H9 (cell line): Measurements from ENCODE around the gene ADAMTS16. TPM values are rescaled to one million over a fixed set of nuclear protein-coding genes. Genes with fewer than 3 reads are reported as not detected.

Experiments
- DNase-seq: peaks from one replicate; pipeline ENCODE4 v3.0.0-alpha.2; 2017
- H2AFZ ChIP-seq: one replicate; pipeline ENCODE4 v1.6.1; 2013; ENCODE audit warnings: mild to moderate bottlenecking, low read length, control low read depth, moderate library complexity
- H2AK5ac ChIP-seq: 2 replicates; pipeline ENCODE4 v1.6.1; 2013; ENCODE audit warnings: low read length, control low read depth, mixed read lengths; ENCODE audit not compliant: insufficient read length
- H2BK120ac ChIP-seq: one replicate; pipeline ENCODE4 v1.6.1; 2013; ENCODE audit warnings: low read depth, mild to moderate bottlenecking, low read length, control low read depth, inconsistent platforms; ENCODE audit not compliant: poor library complexity, severe bottlenecking
- H2BK12ac ChIP-seq: 2 replicates; pipeline ENCODE4 v1.6.1; 2013; ENCODE audit warnings: low read length, control low read depth, mixed read lengths, low read depth; ENCODE audit not compliant: insufficient read length
- H2BK15ac ChIP-seq: 2 replicates; pipeline ENCODE4 v1.6.1; 2013; ENCODE audit warnings: low read depth, low read length, control low read depth
- H2BK20ac ChIP-seq: one replicate; pipeline ENCODE4 v1.6.1; 2013; ENCODE audit warnings: low read depth, mild to moderate bottlenecking, low read length, control low read depth, inconsistent platforms; ENCODE audit not compliant: poor library complexity, severe bottlenecking
- H2BK5ac ChIP-seq: 2 replicates; pipeline ENCODE4 v1.6.1; 2013; ENCODE audit warnings: low read length, control low read depth, mixed read lengths; ENCODE audit not compliant: insufficient read length
- H3K14ac ChIP-seq: 2 replicates; pipeline ENCODE4 v1.6.1; 2013; ENCODE audit warnings: low read length, control low read depth; ENCODE audit not compliant: insufficient read depth
- H3K18ac ChIP-seq: 2 replicates; pipeline ENCODE4 v1.6.1; 2013; ENCODE audit warnings: low read depth, mild to moderate bottlenecking, mixed read lengths, low read length, control low read depth; ENCODE audit not compliant: insufficient read length
- H3K23ac ChIP-seq: 2 replicates; pipeline ENCODE4 v1.6.1; 2013; ENCODE audit warnings: low read length, control low read depth, mixed read lengths, low read depth; ENCODE audit not compliant: insufficient read length
- H3K23me2 ChIP-seq: 2 replicates; pipeline ENCODE4 v1.6.1; 2013; ENCODE audit warnings: low read depth, mild to moderate bottlenecking, mixed read lengths, low read length, control low read depth; ENCODE audit not compliant: insufficient read length, poor library complexity, severe bottlenecking
- H3K27ac ChIP-seq: 2 replicates; pipeline ENCODE4 v1.5.1; 2013; ENCODE audit warnings: low read length, control low read depth, mixed read lengths, low read depth; ENCODE audit not compliant: insufficient read length
- H3K27me3 ChIP-seq: 2 replicates; pipeline ENCODE4 v1.6.1; 2013; ENCODE audit warnings: low read length, control low read depth, inconsistent platforms; ENCODE audit not compliant: insufficient read depth
- H3K4ac ChIP-seq: 2 replicates; pipeline ENCODE4 v1.6.1; 2013; ENCODE audit warnings: low read depth, mild to moderate bottlenecking, control low read depth, inconsistent platforms, low read length, moderate library complexity
- H3K4me1 ChIP-seq: 2 replicates; pipeline ENCODE4 v1.6.1; 2013; ENCODE audit warnings: low read length, control low read depth, inconsistent platforms; ENCODE audit not compliant: insufficient read depth
- H3K4me2 ChIP-seq: 2 replicates; pipeline ENCODE4 v1.6.1; 2013; ENCODE audit warnings: low read length, control low read depth, mixed read lengths; ENCODE audit not compliant: insufficient read length, insufficient read depth
- H3K56ac ChIP-seq: 2 replicates; pipeline ENCODE4 v1.6.1; 2013; ENCODE audit warnings: low read depth, mild to moderate bottlenecking, mixed read lengths, low read length, control low read depth; ENCODE audit not compliant: insufficient read length
- H3K79me1 ChIP-seq: 2 replicates; pipeline ENCODE4 v1.6.1; 2013; ENCODE audit warnings: low read depth, mild to moderate bottlenecking, moderate library complexity, low read length, control low read depth, inconsistent platforms; ENCODE audit not compliant: insufficient read depth, poor library complexity, severe bottlenecking
- H3K79me2 ChIP-seq: 2 replicates; pipeline ENCODE4 v1.6.1; 2013; ENCODE audit warnings: low read length, control low read depth, inconsistent platforms; ENCODE audit not compliant: insufficient read depth
- H3K9ac ChIP-seq: 2 replicates; pipeline ENCODE4 v1.6.1; 2013; ENCODE audit warnings: low read length, control low read depth, mixed read lengths; ENCODE audit not compliant: insufficient read length; ENCODE audit errors: extremely low read depth
- H3K9me3 ChIP-seq: one replicate; pipeline ENCODE4 v1.6.1; 2013; ENCODE audit warnings: low read depth, low read length, inconsistent platforms; ENCODE audit not compliant: control insufficient read depth
- H3T11ph ChIP-seq: one replicate; pipeline ENCODE4 v1.6.1; 2013; ENCODE audit warnings: mild to moderate bottlenecking, low read length, control low read depth, inconsistent platforms
- H4K20me1 ChIP-seq: one replicate; pipeline ENCODE4 v1.6.1; 2013; ENCODE audit not compliant: control insufficient read depth, insufficient read length, insufficient read depth
- H4K5ac ChIP-seq: 2 replicates; pipeline ENCODE4 v1.6.1; 2013; ENCODE audit warnings: low read depth, mild to moderate bottlenecking, mixed read lengths, low read length, control low read depth; ENCODE audit not compliant: insufficient read length
- H4K8ac ChIP-seq: replicated peaks from 2 replicates; pipeline ENCODE4 v1.6.1; 2013; ENCODE audit warnings: low read length, control low read depth, mixed read lengths, low read depth; ENCODE audit not compliant: insufficient read length
- H4K91ac ChIP-seq: 2 replicates; pipeline ENCODE4 v1.6.1; 2013; ENCODE audit warnings: low read depth, mild to moderate bottlenecking, moderate library complexity, mixed read lengths, low read length, control low read depth; ENCODE audit not compliant: insufficient read length
- H3K27ac Mint-ChIP-seq, 3 experiments: 2 replicates in 2 of 3; 3 replicates in 1 of 3; pipeline ENCODE4 v1.8.0; 2020 to 2021; ENCODE audit warnings: mixed read lengths in 3 of 3, mild to moderate bottlenecking in 1 of 3, moderate library complexity in 1 of 3
- H3K27me3 Mint-ChIP-seq: 2 replicates; pipeline ENCODE4 v1.8.0; 2021; ENCODE audit warnings: low read depth, mild to moderate bottlenecking, moderate library complexity, mixed read lengths
- H3K36me3 Mint-ChIP-seq, 3 experiments: 2 replicates in 2 of 3; 3 replicates in 1 of 3; pipeline ENCODE4 v1.8.0; 2020 to 2021; ENCODE audit warnings: low read depth in 3 of 3, mixed read lengths in 3 of 3; ENCODE audit not compliant: insufficient read depth in 1 of 3
- H3K4me1 Mint-ChIP-seq, 2 experiments: 2 replicates each; pipeline ENCODE4 v1.8.0; 2020; ENCODE audit warnings: mixed read lengths in 2 of 2
- H3K4me3 Mint-ChIP-seq, 2 experiments: 2 replicates in 1 of 2; 3 replicates in 1 of 2; pipeline ENCODE4 v1.8.0; 2020 to 2021; ENCODE audit warnings: mild to moderate bottlenecking in 2 of 2, mixed read lengths in 2 of 2, moderate library complexity in 1 of 2
- H3K9me3 Mint-ChIP-seq, 2 experiments: 2 replicates in 1 of 2; 3 replicates in 1 of 2; pipeline ENCODE4 v1.8.0; 2020; ENCODE audit warnings: mild to moderate bottlenecking in 2 of 2, mixed read lengths in 2 of 2, moderate library complexity in 1 of 2
- CTCF ChIP-seq: fragments of 200-600 bp; sonication (generic); conservative IDR thresholded peaks from 3 replicates; pipeline ENCODE4 v1.8.0; 2021; ENCODE audit warnings: antibody characterized with exemption, mild to moderate bottlenecking
- WGBS: extraction: QIAGEN DNeasy Blood & Tissue Kit; methylation state at CpG from one replicate; pipeline ENCODE4 v1.1.7; 2013; ENCODE audit warnings: missing lambda C conversion rate, low lambda C conversion rate, mixed read lengths; ENCODE audit not compliant: insufficient read length; ENCODE audit errors: extremely low coverage; 5-methylcytosine and 5-hydroxymethylcytosine counted together
- total RNA-seq: library from RNA; stranded (reverse); gene quantifications from 2 replicates; pipeline ENCODE4 v1.2.1, GENCODE V29; 2021

ADAMTS16 gene
- total RNA-seq, 1 experiment from 2014 or later: 4.5 TPM

GRCh38 chr5:5317976-5318375 is 177.8 kb downstream of the ADAMTS16 start:
- Histone ChIP-seq H4K8ac (no peak overlapping the region), H4K5ac (no peak overlapping the region), H3K4ac (no peak overlapping the region), H3K4me1 (peaks cover 3% of the 10 kb centered on the region; the same call in 1 of the 2 replicates), H3K9me3 (no peaks in the 10 kb centered on the region), H2BK120ac (no peak overlapping the region), H3K9ac (no peak overlapping the region), H3K79me2 (no peaks in the 10 kb centered on the region), H2AFZ (no peak overlapping the region), H2BK15ac (no peak overlapping the region), H3T11ph (no peak overlapping the region), H3K56ac (no peak overlapping the region), H3K14ac (no peak overlapping the region), H3K23me2 (no peaks in the 10 kb centered on the region), H4K91ac (no peak overlapping the region), H2BK20ac (no peak overlapping the region), H2AK5ac (no peak overlapping the region), H3K23ac (no peak overlapping the region), H3K79me1 (no peaks in the 10 kb centered on the region), H4K20me1 (peaks cover 4% of the 10 kb centered on the region), H3K27ac (no peak overlapping the region), H3K27me3 (no peaks in the 10 kb centered on the region), H3K18ac (no peak overlapping the region), H2BK12ac (no peak overlapping the region), H3K4me2 (no peak overlapping the region), H2BK5ac (no peak overlapping the region)
- H3K4me1 Mint-ChIP-seq: peaks cover 21 to 22% of the 10 kb centered on the region in 2 experiments
- no peak for DNase-seq
- TF ChIP-seq CTCF: no peak
- H3K27ac Mint-ChIP-seq: no peak overlapping the region
- no CpG with 5 or more reads among the region's 10 CpGs for WGBS
- no peaks in the 10 kb centered on the region; the same call in none of the 2 replicates for H3K27me3 Mint-ChIP-seq
- no peak overlapping the region for H3K4me3 Mint-ChIP-seq
- peaks cover 0 to 6% (median 5%) of the 10 kb centered on the region in 3 experiments; a peak in 2 of 7 replicates for H3K36me3 Mint-ChIP-seq
- H3K9me3 Mint-ChIP-seq: peaks cover 0 to 4% of the 10 kb centered on the region in 2 experiments; a peak in 3 of 5 replicates
